ENCODE measurements around the gene GHSR.

Gene GHSR

GRCh38 chr3:172402892-172403643 lies 45.2 kb downstream of the GHSR start:
- no peaks in the 10 kb centered on the region; the same call in 1 of the 2 replicates for H3K36me3 ChIP-seq (ENCODE audit: insufficient read depth, low read length)
- H3K9me3 ChIP-seq (ENCODE audit: control insufficient read depth, insufficient read depth, low read length), result no peaks in the 10 kb centered on the region
- no peak overlapping the region for H3K9ac ChIP-seq (ENCODE audit: low read depth, low read length)
- H3K4me1 ChIP-seq (ENCODE audit: insufficient read depth, low read length), result no peaks in the 10 kb centered on the region

GRCh38 chr3:172402090-172402489 lies 46.2 kb downstream of the GHSR start:
- Histone ChIP-seq H3K9me3 (ENCODE audit: control insufficient read depth, insufficient read depth, low read length) (no peaks in the 10 kb centered on the region), H3K4me1 (ENCODE audit: insufficient read depth, low read length) (no peaks in the 10 kb centered on the region), H3K9ac (ENCODE audit: low read depth, low read length) (no peak overlapping the region), H3K36me3 (ENCODE audit: insufficient read depth, low read length) (no peaks in the 10 kb centered on the region; the same call in 1 of the 2 replicates)

DNA sequence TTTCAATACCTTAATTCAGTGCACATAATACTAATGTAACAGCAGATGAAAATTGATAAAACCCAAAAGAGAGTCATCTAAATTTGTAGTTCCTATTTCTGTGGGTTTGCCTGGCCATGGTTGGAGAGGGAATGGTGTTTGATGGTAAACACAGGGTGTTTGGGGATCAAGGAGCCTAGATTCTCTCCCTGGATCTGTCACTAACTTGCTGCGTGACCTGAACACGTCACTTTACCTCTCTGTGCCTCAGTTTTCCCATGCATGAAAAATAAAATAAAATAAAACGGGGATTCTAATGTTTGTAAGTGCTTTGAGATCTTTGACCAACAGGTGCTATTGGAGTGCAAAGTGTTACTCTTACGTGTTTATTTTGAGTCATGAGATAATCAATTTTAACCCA lies 49.8 kb downstream of the GHSR start:
- H3K4me1 ChIP-seq (ENCODE audit: insufficient read depth, low read length), result no peaks in the 10 kb centered on the region
- H3K9me3 ChIP-seq (ENCODE audit: control insufficient read depth, insufficient read depth, low read length), result no peaks in the 10 kb centered on the region
- no peak overlapping the region for H3K9ac ChIP-seq (ENCODE audit: low read depth, low read length)
- H3K36me3 ChIP-seq (ENCODE audit: insufficient read depth, low read length), result no peaks in the 10 kb centered on the region; the same call in 1 of the 2 replicates

DNA sequence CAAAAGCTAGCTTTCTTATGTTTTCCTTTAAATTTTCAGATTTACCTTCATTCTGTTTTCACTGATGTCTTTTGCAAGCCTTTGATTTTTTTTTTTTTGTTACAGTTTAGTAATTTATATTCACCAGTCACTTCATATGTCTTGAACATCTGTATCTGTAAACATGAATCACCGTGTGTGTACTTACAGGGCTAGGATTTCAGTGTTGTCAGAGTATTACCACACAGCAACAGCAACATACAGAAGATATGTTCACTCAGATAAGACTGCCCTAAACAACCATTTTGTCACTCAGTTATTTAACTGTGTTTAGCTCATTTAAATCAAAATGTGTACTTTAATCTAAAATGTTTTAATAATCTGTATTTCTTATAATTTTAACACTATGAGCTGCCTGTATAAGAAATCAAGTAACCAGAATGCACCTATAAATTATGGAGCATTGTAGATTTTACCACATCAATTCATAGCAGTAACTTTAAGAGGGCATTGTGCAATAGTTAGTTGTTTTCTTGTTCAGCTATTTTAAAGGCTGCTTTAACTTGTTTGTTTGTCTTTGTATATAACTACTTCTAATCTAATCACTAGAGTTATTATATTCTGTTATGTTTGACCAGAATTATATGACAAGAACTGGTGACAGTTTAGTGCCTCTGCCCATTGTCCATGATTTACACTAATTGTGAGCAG lies 50.4 kb downstream of the GHSR start:
- no peaks in the 10 kb centered on the region for H3K4me1 ChIP-seq (ENCODE audit: insufficient read depth, low read length)
- H3K36me3 ChIP-seq (ENCODE audit: insufficient read depth, low read length), result no peaks in the 10 kb centered on the region; the same call in 1 of the 2 replicates
- H3K9me3 ChIP-seq (ENCODE audit: control insufficient read depth, insufficient read depth, low read length), result no peaks in the 10 kb centered on the region
- no peak overlapping the region for H3K9ac ChIP-seq (ENCODE audit: low read depth, low read length)

- Histone ChIP-seq H3K4me1 (ENCODE audit: insufficient read depth, low read length) (no peaks in the 10 kb centered on the region), H3K9ac (ENCODE audit: low read depth, low read length) (no peak overlapping the region), H3K9me3 (ENCODE audit: control insufficient read depth, insufficient read depth, low read length) (no peaks in the 10 kb centered on the region), H3K36me3 (ENCODE audit: insufficient read depth, low read length) (no peaks in the 10 kb centered on the region; the same call in 1 of the 2 replicates)
Observed at GRCh38 chr3:172396400-172396799, 51.9 kb downstream of the GHSR start.

DNA sequence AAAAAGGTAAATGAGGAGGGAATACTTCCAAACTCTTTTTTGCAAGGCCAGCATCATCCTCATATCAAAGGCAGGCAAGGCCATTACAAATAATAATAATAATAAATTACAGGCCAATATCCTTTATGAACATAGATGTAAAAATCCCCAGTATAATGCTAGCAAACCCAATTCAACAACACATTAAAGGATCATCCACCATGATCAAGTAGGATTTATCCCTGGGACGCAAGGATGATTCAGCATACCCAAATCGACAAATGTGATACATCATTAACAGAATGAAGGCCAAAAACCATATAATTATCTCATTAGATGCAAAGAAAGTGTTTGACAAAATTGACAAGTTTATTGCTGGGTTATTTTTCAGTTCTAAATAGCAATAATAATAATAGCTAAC lies 53.6 kb downstream of the GHSR start:
- Histone ChIP-seq H3K9me3 (ENCODE audit: control insufficient read depth, insufficient read depth, low read length) (no peaks in the 10 kb centered on the region), H3K4me1 (ENCODE audit: insufficient read depth, low read length) (no peaks in the 10 kb centered on the region), H3K9ac (ENCODE audit: low read depth, low read length) (no peak overlapping the region), H3K36me3 (ENCODE audit: insufficient read depth, low read length) (no peaks in the 10 kb centered on the region; the same call in 1 of the 2 replicates)
